Nephron (organoid): ENCODE measurements around the gene GJC2.

Experiments used
- H3K27ac Mint-ChIP-seq, 3 experiments: 2 replicates each; pipeline ENCODE4 v1.8.0; 2020; ENCODE audit warnings: mixed read lengths in 3 of 3, mild to moderate bottlenecking in 2 of 3, moderate library complexity in 1 of 3
- H3K27me3 Mint-ChIP-seq: 2 replicates; pipeline ENCODE4 v1.8.0; 2021; ENCODE audit warnings: low read depth, mild to moderate bottlenecking, moderate library complexity, mixed read lengths
- H3K36me3 Mint-ChIP-seq: 2 replicates; pipeline ENCODE4 v1.8.0; 2020; ENCODE audit warnings: low read depth, mixed read lengths
- H3K4me1 Mint-ChIP-seq: 2 replicates; pipeline ENCODE4 v1.8.0; 2020; ENCODE audit warnings: mixed read lengths
- H3K4me3 Mint-ChIP-seq, 3 experiments: 2 replicates each; pipeline ENCODE4 v1.8.0; 2020; ENCODE audit warnings: mild to moderate bottlenecking in 3 of 3, mixed read lengths in 3 of 3, moderate library complexity in 2 of 3
- H3K9me3 Mint-ChIP-seq: 2 replicates; pipeline ENCODE4 v1.8.0; 2020; ENCODE audit warnings: mixed read lengths
- TF ChIP-seq, protein P1 (sequence below), 3 experiments: fragments of 200-600 bp; sonication (generic); IDR thresholded peaks; one replicate each; pipeline ENCODE4 v1.5.0; 2021; ENCODE audit warnings: antibody characterized with exemption in 3 of 3; ENCODE audit not compliant: unreplicated experiment in 3 of 3

Gene GJC2

DNA sequence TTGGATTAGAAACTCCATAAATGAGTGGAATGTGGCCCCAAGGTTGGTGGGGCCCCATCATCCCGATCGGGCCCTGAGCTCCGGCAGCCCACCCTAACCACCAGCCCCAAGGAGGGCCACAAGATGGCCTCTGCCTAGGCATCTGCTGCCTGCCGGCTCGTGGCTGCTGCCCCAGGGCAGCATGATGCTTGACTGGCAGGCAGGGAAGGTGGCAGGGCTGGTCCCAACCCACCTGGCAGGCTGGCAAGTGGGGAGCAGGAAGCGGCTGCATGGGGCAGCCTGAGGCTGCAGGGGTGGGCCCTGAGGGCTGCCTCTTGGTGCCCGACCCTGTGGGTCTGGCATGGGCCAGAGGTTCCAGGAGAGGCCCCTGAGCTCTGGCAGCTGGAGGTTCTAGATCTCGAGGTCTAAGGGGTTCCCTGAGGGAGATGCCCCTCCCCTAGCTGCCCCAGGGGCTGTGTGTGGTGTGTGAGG, 760 bp upstream of the GJC2 start:
- Mint-ChIP-seq H3K27me3 (no peaks in the 10 kb centered on the region), H3K27ac (no peak overlapping the region), H3K36me3 (no peaks in the 10 kb centered on the region), H3K9me3 (no peaks in the 10 kb centered on the region), H3K4me1 (peaks cover 1% of the 10 kb centered on the region), H3K4me3 (no peak overlapping the region)
- TF ChIP-seq, protein P1, sequence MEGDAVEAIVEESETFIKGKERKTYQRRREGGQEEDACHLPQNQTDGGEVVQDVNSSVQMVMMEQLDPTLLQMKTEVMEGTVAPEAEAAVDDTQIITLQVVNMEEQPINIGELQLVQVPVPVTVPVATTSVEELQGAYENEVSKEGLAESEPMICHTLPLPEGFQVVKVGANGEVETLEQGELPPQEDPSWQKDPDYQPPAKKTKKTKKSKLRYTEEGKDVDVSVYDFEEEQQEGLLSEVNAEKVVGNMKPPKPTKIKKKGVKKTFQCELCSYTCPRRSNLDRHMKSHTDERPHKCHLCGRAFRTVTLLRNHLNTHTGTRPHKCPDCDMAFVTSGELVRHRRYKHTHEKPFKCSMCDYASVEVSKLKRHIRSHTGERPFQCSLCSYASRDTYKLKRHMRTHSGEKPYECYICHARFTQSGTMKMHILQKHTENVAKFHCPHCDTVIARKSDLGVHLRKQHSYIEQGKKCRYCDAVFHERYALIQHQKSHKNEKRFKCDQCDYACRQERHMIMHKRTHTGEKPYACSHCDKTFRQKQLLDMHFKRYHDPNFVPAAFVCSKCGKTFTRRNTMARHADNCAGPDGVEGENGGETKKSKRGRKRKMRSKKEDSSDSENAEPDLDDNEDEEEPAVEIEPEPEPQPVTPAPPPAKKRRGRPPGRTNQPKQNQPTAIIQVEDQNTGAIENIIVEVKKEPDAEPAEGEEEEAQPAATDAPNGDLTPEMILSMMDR (IDR thresholded peaks at IDR 0.05; ENCODE audit: unreplicated experiment in 3 of 3): no peak

- TF ChIP-seq, protein P1 (IDR thresholded peaks at IDR 0.05; ENCODE audit: unreplicated experiment in 3 of 3): no peak
- peak overlapping the region in 2 of 3 experiments; percentile 44 to 89 for H3K27ac Mint-ChIP-seq
- H3K36me3 Mint-ChIP-seq: no peaks in the 10 kb centered on the region
- no peaks in the 10 kb centered on the region for H3K9me3 Mint-ChIP-seq
- no peaks in the 10 kb centered on the region for H3K4me1 Mint-ChIP-seq
- no peaks in the 10 kb centered on the region for H3K27me3 Mint-ChIP-seq
- H3K4me3 Mint-ChIP-seq: peak overlapping the region in 1 of 3 experiments; percentile 41
Measured at GRCh38 chr1:228150120-228150460, 360 bp downstream of the GJC2 start.

GRCh38 chr1:228150461-228151179, 890 bp downstream of the GJC2 start:
- H3K4me3 Mint-ChIP-seq: no peak overlapping the region
- TF ChIP-seq, protein P1 (IDR thresholded peaks at IDR 0.05; ENCODE audit: unreplicated experiment in 3 of 3): no peak
- peak overlapping the region in 2 of 3 experiments; percentile 46 to 89 for H3K27ac Mint-ChIP-seq

GRCh38 chr1:228151180-228151925, 1.6 kb downstream of the GJC2 start:
- Mint-ChIP-seq H3K4me1 (no peaks in the 10 kb centered on the region), H3K27ac (peak overlapping the region; percentile 17 to 89 (median 70)), H3K9me3 (no peaks in the 10 kb centered on the region), H3K4me3 (no peak overlapping the region), H3K27me3 (no peaks in the 10 kb centered on the region), H3K36me3 (no peaks in the 10 kb centered on the region)
- TF ChIP-seq, protein P1 (IDR thresholded peaks at IDR 0.05; ENCODE audit: unreplicated experiment in 3 of 3): no peak

More at GRCh38 chr1:228150461-228151179, 890 bp downstream of the GJC2 start:
- Mint-ChIP-seq H3K4me1 (no peaks in the 10 kb centered on the region), H3K27me3 (no peaks in the 10 kb centered on the region), H3K9me3 (no peaks in the 10 kb centered on the region), H3K36me3 (no peaks in the 10 kb centered on the region)

DNA sequence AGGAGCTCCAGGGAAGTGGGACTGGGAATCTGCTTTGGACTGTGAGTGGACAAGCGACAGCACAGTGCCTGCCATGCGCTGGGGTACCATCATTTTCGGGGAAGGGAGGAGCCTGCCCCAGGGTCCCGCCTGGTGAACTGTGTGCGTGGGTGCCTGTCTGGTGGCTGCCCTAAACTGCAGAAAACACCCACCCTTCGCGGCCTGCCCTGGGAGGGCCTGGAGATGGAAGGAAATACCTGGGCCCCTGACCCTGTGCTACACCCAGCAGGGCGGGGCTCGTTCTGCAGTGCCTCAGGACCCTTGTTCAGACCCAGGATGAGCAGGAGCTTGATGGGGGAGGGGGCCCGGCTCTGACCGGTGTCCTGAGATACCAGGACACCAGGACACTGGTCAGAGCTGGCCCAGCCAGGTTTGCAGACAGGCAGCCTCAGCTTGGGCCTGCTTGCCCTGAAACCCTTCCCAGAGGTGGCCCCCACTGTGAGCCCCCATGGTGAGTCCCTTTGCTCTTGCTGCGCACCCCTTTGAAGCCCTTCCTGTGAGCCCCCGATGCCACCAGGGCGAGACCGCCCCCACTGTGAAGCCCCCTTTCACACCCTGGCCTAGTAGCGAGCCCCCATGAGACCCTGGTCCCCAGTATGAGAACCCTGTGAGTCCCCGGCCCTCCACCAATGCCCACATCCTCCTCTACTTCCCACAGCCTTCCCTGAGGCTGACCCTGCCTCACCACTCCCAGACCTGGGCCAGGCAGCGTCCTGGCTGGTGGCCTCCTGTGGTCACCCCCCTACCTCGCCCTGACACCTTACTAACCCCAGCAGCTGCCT, 2.6 kb downstream of the GJC2 start:
- TF ChIP-seq, protein P1 (IDR thresholded peaks at IDR 0.05; ENCODE audit: unreplicated experiment in 3 of 3): no peak
- Mint-ChIP-seq H3K27ac (peak overlapping the region in 2 of 3 experiments; percentile 47 to 71), H3K4me1 (no peaks in the 10 kb centered on the region), H3K36me3 (no peaks in the 10 kb centered on the region), H3K9me3 (no peaks in the 10 kb centered on the region), H3K27me3 (no peaks in the 10 kb centered on the region), H3K4me3 (no peak overlapping the region)
